Esophagus (tissue), 2 donors: Measurements from ENCODE around the gene RBM24. TPM values are rescaled to one million over a fixed set of nuclear protein-coding genes. Genes with fewer than 3 reads are reported as not detected.

Source experiments
- H3K27ac ChIP-seq, 2 donors: one replicate each; pipeline ENCODE4 v1.5.1; 2013; ENCODE audit warnings: low read depth in 2 of 2, mild to moderate bottlenecking in 2 of 2, inconsistent platforms in 1 of 2, low read length in 1 of 2, moderate library complexity in 1 of 2
- H3K27me3 ChIP-seq, 2 donors: one replicate each; pipeline ENCODE4 v1.6.1; 2013; ENCODE audit warnings: low read length in 2 of 2, control low read depth in 1 of 2, mild to moderate bottlenecking in 1 of 2; ENCODE audit not compliant: insufficient read depth in 2 of 2, control insufficient read depth in 1 of 2
- H3K36me3 ChIP-seq, 2 donors: one replicate each; pipeline ENCODE4 v1.6.1; 2013; ENCODE audit warnings: low read length in 1 of 2; ENCODE audit not compliant: control insufficient read depth in 2 of 2, insufficient read depth in 2 of 2
- H3K4me1 ChIP-seq, 2 donors: one replicate each; pipeline ENCODE4 v1.6.1; 2013; ENCODE audit warnings: low read length in 1 of 2; ENCODE audit not compliant: control insufficient read depth in 2 of 2, insufficient read depth in 2 of 2
- H3K4me3 ChIP-seq, 2 donors: one replicate each; pipeline ENCODE4 v1.5.1; 2013; ENCODE audit warnings: low read length in 2 of 2, mild to moderate bottlenecking in 2 of 2, low read depth in 1 of 2, moderate library complexity in 1 of 2
- H3K9me3 ChIP-seq, 2 donors: one replicate each; pipeline ENCODE4 v1.6.1; 2013; ENCODE audit warnings: mild to moderate bottlenecking in 2 of 2, low read depth in 1 of 2, low read length in 1 of 2, moderate library complexity in 1 of 2; ENCODE audit not compliant: control insufficient read depth in 2 of 2, insufficient read depth in 1 of 2
- WGBS, 2 donors: extraction: QIAGEN DNeasy Blood & Tissue Kit; methylation state at CpG; one replicate each; pipeline ENCODE4 v1.1.7; 2013; 5-methylcytosine and 5-hydroxymethylcytosine counted together
- polyA plus RNA-seq, 2 donors: library from polyadenylated mRNA; stranded (reverse); fragments of 200-250 nt; gene quantifications; one replicate each; pipeline ENCODE4 v1.2.3, GENCODE V29; 2013
- donor health status: healthy with polysubstance abuse.
- donor health status: Bipolar disorder and iron deficiency.

The RBM24 gene
- 1 to 10 TPM in 1 of 2 donors, under 1 TPM in 1; 0.51 to 1.3 TPM for polyA plus RNA-seq

DNA sequence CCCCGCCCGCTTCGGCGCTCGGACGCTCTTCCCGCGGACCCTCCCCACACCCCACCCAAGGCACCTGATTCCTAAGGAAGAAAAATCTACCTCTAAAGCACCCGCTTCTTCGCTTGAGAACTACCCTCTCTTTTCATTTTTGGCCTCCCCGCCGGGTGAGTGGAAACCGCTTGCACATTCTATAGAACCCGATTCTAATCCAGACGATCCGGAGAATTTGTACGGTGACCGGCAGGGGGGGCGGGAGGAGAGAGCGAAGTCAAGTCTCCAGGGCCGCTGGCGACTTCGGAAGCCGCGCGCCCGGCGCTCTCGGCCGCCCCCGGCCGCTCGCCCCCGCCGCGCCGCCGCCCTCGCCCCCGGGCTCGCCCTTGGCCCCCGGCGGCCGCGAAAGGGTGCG is at the start of gene RBM24:
RBM24 (plus strand) TSS at position 262 of the 397 bp plus-strand sequence. CDS start 221 bp downstream, outside the sequence.
- Histone ChIP-seq H3K36me3 (no peaks in the 10 kb centered on the region), H3K27me3 (peaks cover 0 to 6% of the 10 kb centered on the region in 2 donors), H3K27ac (peak within 1 kb of the TSS; percentile 50 to 56), H3K4me3 (peak within 1 kb of the TSS; percentile 60 to 78), H3K4me1 (no peaks in the 10 kb centered on the region), H3K9me3 (no peaks in the 10 kb centered on the region)
- 1% methylated on average over 27 to 46 of the region's 46 CpGs for WGBS, 2 donors

DNA sequence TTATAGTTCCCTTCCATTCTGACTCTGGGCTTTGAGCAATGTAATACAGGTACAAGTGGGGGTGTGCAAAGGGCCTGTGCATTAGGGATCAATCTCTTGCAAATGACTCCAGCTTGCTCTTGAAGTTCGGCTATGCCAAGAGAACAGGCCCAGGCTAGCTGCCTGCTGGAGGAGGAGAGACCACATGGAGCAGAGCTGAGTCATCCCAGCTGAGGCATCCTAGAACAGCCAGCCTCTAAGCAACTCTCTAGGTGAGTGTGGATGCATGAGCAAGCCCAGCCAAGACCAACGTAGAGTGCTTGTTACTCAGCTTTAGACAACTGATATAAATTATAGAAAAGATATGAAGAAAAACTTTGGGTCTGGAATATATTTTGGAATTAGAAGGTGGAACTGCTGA is 47.6 kb upstream of the RBM24 start:
- Histone ChIP-seq H3K9me3 (peaks cover 0 to 4% of the 10 kb centered on the region in 2 donors), H3K4me3 (no peak overlapping the region), H3K36me3 (no peaks in the 10 kb centered on the region), H3K27me3 (no peaks in the 10 kb centered on the region), H3K27ac (no peak overlapping the region), H3K4me1 (no peaks in the 10 kb centered on the region)
- WGBS, 2 donors = 46 to 71% methylated on average over 2 of the region's 2 CpGs

- 82 to 98% methylated on average over 2 of the region's 2 CpGs for WGBS, 2 donors
- no peak overlapping the region for H3K4me3 ChIP-seq
Measured at GRCh38 chr6:17237246-17237645, 43.9 kb upstream of the RBM24 start.

GRCh38 chr6:17239260-17239659 is 41.9 kb upstream of the RBM24 start:
- WGBS, 2 donors = 91 to 94% methylated on average over 4 of the region's 4 CpGs
- Histone ChIP-seq H3K9me3 (peaks cover 2 to 4% of the 10 kb centered on the region in 2 donors), H3K27ac (no peak overlapping the region), H3K4me1 (no peaks in the 10 kb centered on the region), H3K27me3 (no peaks in the 10 kb centered on the region), H3K4me3 (no peak overlapping the region), H3K36me3 (no peaks in the 10 kb centered on the region)

More at GRCh38 chr6:17237246-17237645, 43.9 kb upstream of the RBM24 start:
- Histone ChIP-seq H3K4me1 (no peaks in the 10 kb centered on the region), H3K27me3 (no peaks in the 10 kb centered on the region), H3K9me3 (peaks cover 2 to 4% of the 10 kb centered on the region in 2 donors), H3K36me3 (no peaks in the 10 kb centered on the region), H3K27ac (no peak overlapping the region)

DNA sequence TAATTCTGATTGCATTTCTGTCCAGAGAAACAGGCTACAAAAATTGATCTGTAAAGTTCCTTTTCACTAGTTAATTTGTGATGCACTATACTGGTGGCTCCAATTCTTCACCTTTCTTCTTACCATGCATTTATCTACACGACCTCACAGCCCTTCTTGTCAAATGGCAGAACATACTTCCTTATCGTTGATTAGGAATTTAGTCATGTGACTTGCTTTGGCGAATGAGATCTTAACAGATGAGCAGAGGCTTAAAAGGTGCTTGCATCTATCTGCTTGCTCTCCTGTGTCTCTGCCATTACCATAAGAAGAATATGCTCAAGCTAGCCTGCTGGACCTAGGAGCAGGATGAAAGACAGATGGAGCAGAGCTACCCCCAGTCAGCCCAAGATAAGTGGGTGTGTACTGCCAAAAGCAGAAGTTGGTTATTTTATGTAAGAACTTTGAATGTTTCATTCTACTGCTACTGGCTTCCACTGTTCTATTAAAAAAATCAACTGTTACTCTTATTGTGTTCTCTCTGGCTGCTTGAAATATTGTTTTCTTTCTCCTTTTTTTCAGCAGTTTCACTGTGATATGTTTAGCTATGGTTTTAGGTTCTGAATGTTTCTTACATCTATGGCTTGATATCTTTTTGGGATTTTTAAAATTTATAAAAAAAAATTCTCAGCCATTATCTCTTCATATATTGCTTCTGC is 40.2 kb upstream of the RBM24 start:
- WGBS, 2 donors = 76 to 77% methylated on average over 3 of the region's 3 CpGs

GRCh38 chr6:17242087-17242486 is 39.1 kb upstream of the RBM24 start:
- WGBS, 2 donors = 25 to 31% methylated on average over 1 of the region's 1 CpG
- Histone ChIP-seq H3K27me3 (no peaks in the 10 kb centered on the region), H3K27ac (no peak overlapping the region), H3K4me3 (no peak overlapping the region), H3K36me3 (no peaks in the 10 kb centered on the region), H3K4me1 (no peaks in the 10 kb centered on the region), H3K9me3 (peaks cover 0 to 2% of the 10 kb centered on the region in 2 donors)

More for the DNA sequence above, 40.2 kb upstream of the RBM24 start:
- H3K4me3 ChIP-seq = no peak overlapping the region
- H3K27me3 ChIP-seq = no peaks in the 10 kb centered on the region
- H3K4me1 ChIP-seq = no peaks in the 10 kb centered on the region
- H3K27ac ChIP-seq = no peak overlapping the region
- peaks cover 0 to 2% of the 10 kb centered on the region in 2 donors for H3K9me3 ChIP-seq
- H3K36me3 ChIP-seq = no peaks in the 10 kb centered on the region

GRCh38 chr6:17250237-17250636 is 30.9 kb upstream of the RBM24 start:
- Histone ChIP-seq H3K4me3 (no peak overlapping the region), H3K27ac (no peak overlapping the region), H3K27me3 (no peaks in the 10 kb centered on the region), H3K36me3 (no peaks in the 10 kb centered on the region), H3K4me1 (no peaks in the 10 kb centered on the region), H3K9me3 (peaks cover 0 to 2% of the 10 kb centered on the region in 2 donors)
- 63 to 71% methylated on average over 2 of the region's 2 CpGs for WGBS, 2 donors

- Histone ChIP-seq H3K36me3 (no peaks in the 10 kb centered on the region), H3K27me3 (no peaks in the 10 kb centered on the region), H3K4me3 (no peak overlapping the region), H3K9me3 (peaks cover 0 to 2% of the 10 kb centered on the region in 2 donors), H3K27ac (no peak overlapping the region), H3K4me1 (no peaks in the 10 kb centered on the region)
Measured at GRCh38 chr6:17251953-17252352, 29.2 kb upstream of the RBM24 start.

DNA sequence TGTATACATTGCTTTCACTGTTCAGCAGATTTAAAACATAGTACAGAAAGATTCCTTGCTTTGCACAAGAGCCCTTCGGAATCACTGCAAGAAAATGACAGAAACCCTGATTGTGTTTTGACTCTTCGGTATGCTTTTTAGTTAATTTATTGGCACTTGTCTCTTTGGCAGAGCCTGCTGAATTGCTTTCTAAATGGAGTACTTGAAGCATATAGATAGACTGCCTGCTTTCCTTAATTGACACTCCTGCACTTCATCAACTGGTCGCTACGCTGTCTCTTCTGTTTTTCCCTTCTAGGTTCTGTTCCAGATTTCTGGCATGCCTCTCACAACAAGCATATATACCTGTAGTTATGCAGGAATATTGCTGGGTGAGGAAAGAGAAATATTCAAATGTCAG is 22.4 kb upstream of the RBM24 start:
- H3K4me3 ChIP-seq = no peak overlapping the region
- 86 to 88% methylated on average over 4 of the region's 4 CpGs for WGBS, 2 donors
- no peaks in the 10 kb centered on the region for H3K4me1 ChIP-seq
- no peak overlapping the region for H3K27ac ChIP-seq
- H3K9me3 ChIP-seq = no peaks in the 10 kb centered on the region
- H3K27me3 ChIP-seq = no peaks in the 10 kb centered on the region
- H3K36me3 ChIP-seq = no peaks in the 10 kb centered on the region

DNA sequence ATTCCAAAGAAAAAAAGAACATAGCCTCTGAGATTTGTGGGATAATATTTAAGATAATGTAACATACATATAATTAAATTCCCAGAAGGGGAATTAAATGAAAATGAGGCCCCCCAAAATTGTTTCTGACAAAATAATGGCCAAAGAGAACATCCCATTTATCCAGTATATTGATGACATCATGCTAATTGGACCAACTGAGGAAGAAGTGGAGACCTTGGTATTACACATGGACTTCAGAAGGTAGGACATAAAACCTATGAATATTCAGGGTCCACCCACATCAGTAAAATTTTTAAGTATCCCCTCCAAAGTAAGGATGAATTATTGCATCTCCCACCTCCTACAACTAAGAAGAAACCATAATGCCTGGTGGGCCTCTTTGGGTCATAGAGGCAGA is 15.6 kb upstream of the RBM24 start:
- H3K9me3 ChIP-seq = peaks cover 0 to 3% of the 10 kb centered on the region in 2 donors
- H3K36me3 ChIP-seq = no peaks in the 10 kb centered on the region
- H3K4me3 ChIP-seq = no peak overlapping the region
- H3K4me1 ChIP-seq = no peaks in the 10 kb centered on the region
- no peak overlapping the region for H3K27ac ChIP-seq
- no peaks in the 10 kb centered on the region for H3K27me3 ChIP-seq
